Dermis blood vessel endothelial cell (primary cell): Measurements from ENCODE around the gene PTPRE. TPM values are rescaled to one million over a fixed set of nuclear protein-coding genes. Genes with fewer than 3 reads are reported as not detected.

ENCODE experiments used
- total RNA-seq: library from RNA; depleted of rRNA; stranded (reverse); fragments of >200 nt; gene quantifications from 2 replicates; pipeline ENCODE4 v1.2.3, GENCODE V29; 2014

Gene PTPRE
- total RNA-seq, 1 donor from 2014 or later = 178 TPM

Other genes with a start within 250 kb of the PTPRE start
- gene FOXI2, start 169.9 kb upstream of the PTPRE start, total RNA-seq = not detected in 2 replicates
- gene CLRN3, start 14.2 kb upstream of the PTPRE start, total RNA-seq = 0.19 TPM in 1 of 2 replicates, not detected in the other
- 7.3 and 49.0 TPM in 2 replicates for gene MKI67, start 219.3 kb downstream of the PTPRE start, total RNA-seq